H9 (cell line): ENCODE measurements around the gene OCIAD2. TPM values are rescaled to one million over a fixed set of nuclear protein-coding genes. Genes with fewer than 3 reads are reported as not detected.

ENCODE experiments used
- DNase-seq: peaks from one replicate; pipeline ENCODE4 v3.0.0-alpha.2; 2017
- H2AFZ ChIP-seq: one replicate; pipeline ENCODE4 v1.6.1; 2013; ENCODE audit warnings: mild to moderate bottlenecking, low read length, control low read depth, moderate library complexity
- H2AK5ac ChIP-seq: 2 replicates; pipeline ENCODE4 v1.6.1; 2013; ENCODE audit warnings: low read length, control low read depth, mixed read lengths; ENCODE audit not compliant: insufficient read length
- H2BK120ac ChIP-seq: one replicate; pipeline ENCODE4 v1.6.1; 2013; ENCODE audit warnings: low read depth, mild to moderate bottlenecking, low read length, control low read depth, inconsistent platforms; ENCODE audit not compliant: poor library complexity, severe bottlenecking
- H2BK12ac ChIP-seq: 2 replicates; pipeline ENCODE4 v1.6.1; 2013; ENCODE audit warnings: low read length, control low read depth, mixed read lengths, low read depth; ENCODE audit not compliant: insufficient read length
- H2BK15ac ChIP-seq: 2 replicates; pipeline ENCODE4 v1.6.1; 2013; ENCODE audit warnings: low read depth, low read length, control low read depth
- H2BK20ac ChIP-seq: one replicate; pipeline ENCODE4 v1.6.1; 2013; ENCODE audit warnings: low read depth, mild to moderate bottlenecking, low read length, control low read depth, inconsistent platforms; ENCODE audit not compliant: poor library complexity, severe bottlenecking
- H2BK5ac ChIP-seq: 2 replicates; pipeline ENCODE4 v1.6.1; 2013; ENCODE audit warnings: low read length, control low read depth, mixed read lengths; ENCODE audit not compliant: insufficient read length
- H3K14ac ChIP-seq: 2 replicates; pipeline ENCODE4 v1.6.1; 2013; ENCODE audit warnings: low read length, control low read depth; ENCODE audit not compliant: insufficient read depth
- H3K18ac ChIP-seq: 2 replicates; pipeline ENCODE4 v1.6.1; 2013; ENCODE audit warnings: low read depth, mild to moderate bottlenecking, mixed read lengths, low read length, control low read depth; ENCODE audit not compliant: insufficient read length
- H3K23ac ChIP-seq: 2 replicates; pipeline ENCODE4 v1.6.1; 2013; ENCODE audit warnings: low read length, control low read depth, mixed read lengths, low read depth; ENCODE audit not compliant: insufficient read length
- H3K23me2 ChIP-seq: 2 replicates; pipeline ENCODE4 v1.6.1; 2013; ENCODE audit warnings: low read depth, mild to moderate bottlenecking, mixed read lengths, low read length, control low read depth; ENCODE audit not compliant: insufficient read length, poor library complexity, severe bottlenecking
- H3K27ac ChIP-seq: 2 replicates; pipeline ENCODE4 v1.5.1; 2013; ENCODE audit warnings: low read length, control low read depth, mixed read lengths, low read depth; ENCODE audit not compliant: insufficient read length
- H3K27me3 ChIP-seq: 2 replicates; pipeline ENCODE4 v1.6.1; 2013; ENCODE audit warnings: low read length, control low read depth, inconsistent platforms; ENCODE audit not compliant: insufficient read depth
- H3K4ac ChIP-seq: 2 replicates; pipeline ENCODE4 v1.6.1; 2013; ENCODE audit warnings: low read depth, mild to moderate bottlenecking, control low read depth, inconsistent platforms, low read length, moderate library complexity
- H3K4me1 ChIP-seq: 2 replicates; pipeline ENCODE4 v1.6.1; 2013; ENCODE audit warnings: low read length, control low read depth, inconsistent platforms; ENCODE audit not compliant: insufficient read depth
- H3K4me2 ChIP-seq: 2 replicates; pipeline ENCODE4 v1.6.1; 2013; ENCODE audit warnings: low read length, control low read depth, mixed read lengths; ENCODE audit not compliant: insufficient read length, insufficient read depth
- H3K56ac ChIP-seq: 2 replicates; pipeline ENCODE4 v1.6.1; 2013; ENCODE audit warnings: low read depth, mild to moderate bottlenecking, mixed read lengths, low read length, control low read depth; ENCODE audit not compliant: insufficient read length
- H3K79me1 ChIP-seq: 2 replicates; pipeline ENCODE4 v1.6.1; 2013; ENCODE audit warnings: low read depth, mild to moderate bottlenecking, moderate library complexity, low read length, control low read depth, inconsistent platforms; ENCODE audit not compliant: insufficient read depth, poor library complexity, severe bottlenecking
- H3K79me2 ChIP-seq: 2 replicates; pipeline ENCODE4 v1.6.1; 2013; ENCODE audit warnings: low read length, control low read depth, inconsistent platforms; ENCODE audit not compliant: insufficient read depth
- H3K9ac ChIP-seq: 2 replicates; pipeline ENCODE4 v1.6.1; 2013; ENCODE audit warnings: low read length, control low read depth, mixed read lengths; ENCODE audit not compliant: insufficient read length; ENCODE audit errors: extremely low read depth
- H3K9me3 ChIP-seq: one replicate; pipeline ENCODE4 v1.6.1; 2013; ENCODE audit warnings: low read depth, low read length, inconsistent platforms; ENCODE audit not compliant: control insufficient read depth
- H3T11ph ChIP-seq: one replicate; pipeline ENCODE4 v1.6.1; 2013; ENCODE audit warnings: mild to moderate bottlenecking, low read length, control low read depth, inconsistent platforms
- H4K20me1 ChIP-seq: one replicate; pipeline ENCODE4 v1.6.1; 2013; ENCODE audit not compliant: control insufficient read depth, insufficient read length, insufficient read depth
- H4K5ac ChIP-seq: 2 replicates; pipeline ENCODE4 v1.6.1; 2013; ENCODE audit warnings: low read depth, mild to moderate bottlenecking, mixed read lengths, low read length, control low read depth; ENCODE audit not compliant: insufficient read length
- H4K8ac ChIP-seq: replicated peaks from 2 replicates; pipeline ENCODE4 v1.6.1; 2013; ENCODE audit warnings: low read length, control low read depth, mixed read lengths, low read depth; ENCODE audit not compliant: insufficient read length
- H4K91ac ChIP-seq: 2 replicates; pipeline ENCODE4 v1.6.1; 2013; ENCODE audit warnings: low read depth, mild to moderate bottlenecking, moderate library complexity, mixed read lengths, low read length, control low read depth; ENCODE audit not compliant: insufficient read length
- H3K27ac Mint-ChIP-seq, 3 experiments: 2 replicates in 2 of 3; 3 replicates in 1 of 3; pipeline ENCODE4 v1.8.0; 2020 to 2021; ENCODE audit warnings: mixed read lengths in 3 of 3, mild to moderate bottlenecking in 1 of 3, moderate library complexity in 1 of 3
- H3K27me3 Mint-ChIP-seq: 2 replicates; pipeline ENCODE4 v1.8.0; 2021; ENCODE audit warnings: low read depth, mild to moderate bottlenecking, moderate library complexity, mixed read lengths
- H3K36me3 Mint-ChIP-seq, 3 experiments: 2 replicates in 2 of 3; 3 replicates in 1 of 3; pipeline ENCODE4 v1.8.0; 2020 to 2021; ENCODE audit warnings: low read depth in 3 of 3, mixed read lengths in 3 of 3; ENCODE audit not compliant: insufficient read depth in 1 of 3
- H3K4me1 Mint-ChIP-seq, 2 experiments: 2 replicates each; pipeline ENCODE4 v1.8.0; 2020; ENCODE audit warnings: mixed read lengths in 2 of 2
- H3K4me3 Mint-ChIP-seq, 2 experiments: 2 replicates in 1 of 2; 3 replicates in 1 of 2; pipeline ENCODE4 v1.8.0; 2020 to 2021; ENCODE audit warnings: mild to moderate bottlenecking in 2 of 2, mixed read lengths in 2 of 2, moderate library complexity in 1 of 2
- H3K9me3 Mint-ChIP-seq, 2 experiments: 2 replicates in 1 of 2; 3 replicates in 1 of 2; pipeline ENCODE4 v1.8.0; 2020; ENCODE audit warnings: mild to moderate bottlenecking in 2 of 2, mixed read lengths in 2 of 2, moderate library complexity in 1 of 2
- CTCF ChIP-seq: fragments of 200-600 bp; sonication (generic); conservative IDR thresholded peaks from 3 replicates; pipeline ENCODE4 v1.8.0; 2021; ENCODE audit warnings: antibody characterized with exemption, mild to moderate bottlenecking
- WGBS: extraction: QIAGEN DNeasy Blood & Tissue Kit; methylation state at CpG from one replicate; pipeline ENCODE4 v1.1.7; 2013; ENCODE audit warnings: missing lambda C conversion rate, low lambda C conversion rate, mixed read lengths; ENCODE audit not compliant: insufficient read length; ENCODE audit errors: extremely low coverage; 5-methylcytosine and 5-hydroxymethylcytosine counted together
- total RNA-seq: library from RNA; stranded (reverse); gene quantifications from 2 replicates; pipeline ENCODE4 v1.2.1, GENCODE V29; 2021

OCIAD2 gene
- total RNA-seq, 1 experiment from 2014 or later, result 108 TPM

- no CpG with 5 or more reads among the region's 9 CpGs for WGBS
- no peaks in the 10 kb centered on the region for H3K27me3 ChIP-seq
- no peak overlapping the region for H3K27ac Mint-ChIP-seq
- no peak overlapping the region for H3K18ac ChIP-seq
- no peak for TF ChIP-seq CTCF
- H3T11ph ChIP-seq, result no peak overlapping the region
- no peak overlapping the region for H2AK5ac ChIP-seq
- H3K36me3 Mint-ChIP-seq, result no peaks in the 10 kb centered on the region
- no peak overlapping the region for H3K23ac ChIP-seq
- H3K27ac ChIP-seq, result no peak overlapping the region
- no peak overlapping the region for H3K4me2 ChIP-seq
- H3K56ac ChIP-seq, result no peak overlapping the region
- H2BK120ac ChIP-seq, result no peak overlapping the region
- H3K4me1 Mint-ChIP-seq, result peaks cover 0 to 3% of the 10 kb centered on the region in 2 experiments; a peak in 2 of 4 replicates
- H3K23me2 ChIP-seq, result no peaks in the 10 kb centered on the region
- H3K9me3 ChIP-seq, result no peaks in the 10 kb centered on the region
- H2BK5ac ChIP-seq, result no peak overlapping the region
- no peak overlapping the region for H4K91ac ChIP-seq
- no peak overlapping the region for H2BK20ac ChIP-seq
- no peaks in the 10 kb centered on the region for H3K4me1 ChIP-seq
- H4K8ac ChIP-seq, result no peak overlapping the region
- no peaks in the 10 kb centered on the region for H3K79me2 ChIP-seq
- no peak overlapping the region for H3K14ac ChIP-seq
- H3K9ac ChIP-seq, result no peak overlapping the region
- H4K5ac ChIP-seq, result no peak overlapping the region
- no peak overlapping the region for H2BK12ac ChIP-seq
- DNase-seq, result no peak
- H4K20me1 ChIP-seq, result no peaks in the 10 kb centered on the region
- no peak overlapping the region for H3K4me3 Mint-ChIP-seq
- H3K27me3 Mint-ChIP-seq, result no peaks in the 10 kb centered on the region
- no peaks in the 10 kb centered on the region for H3K9me3 Mint-ChIP-seq
- no peak overlapping the region for H2BK15ac ChIP-seq
- H3K4ac ChIP-seq, result no peak overlapping the region
- H2AFZ ChIP-seq, result no peak overlapping the region
- no peaks in the 10 kb centered on the region for H3K79me1 ChIP-seq
These were observed 26.8 kb downstream of the OCIAD2 start for GRCh38 chr4:48879561-48880442.
